CD14-positive monocyte (primary cell): ENCODE measurements around the gene TRIM27. TPM values are rescaled to one million over a fixed set of nuclear protein-coding genes. Genes with fewer than 3 reads are reported as not detected.

Experiments
- DNase-seq, 3 donors: peaks; one replicate each; pipeline ENCODE4 v3.0.0-alpha.2; 2011 to 2022
- H2AFZ ChIP-seq: 2 replicates; pipeline ENCODE4 v1.6.0; 2012; ENCODE audit warnings: mild to moderate bottlenecking, low read depth, low read length, inconsistent platforms; ENCODE audit not compliant: insufficient read depth, poor library complexity, severe bottlenecking
- H3K27ac ChIP-seq, 2 donors: 1 replicate in 1 of 2; 2 replicates in 1 of 2; pipeline ENCODE4 v1.5.1; 2012 to 2013; ENCODE audit warnings: low read length in 2 of 2, control low read depth in 1 of 2, inconsistent platforms in 1 of 2, low read depth in 1 of 2, mild to moderate bottlenecking in 1 of 2
- H3K27me3 ChIP-seq, 2 donors: one replicate each; pipeline versions ENCODE4 v1.6.0 to v1.6.1; 2011 to 2013; ENCODE audit warnings: low read length in 2 of 2; ENCODE audit not compliant: control insufficient read depth in 2 of 2, insufficient read depth in 2 of 2
- H3K36me3 ChIP-seq, 2 donors: replicated peaks in 1 of 2; 1 replicate in 1 of 2; 2 replicates in 1 of 2; pipeline versions ENCODE4 v1.5.1 to v1.6.1; 2012 to 2013; ENCODE audit warnings: low read length in 2 of 2, control low read depth in 1 of 2, inconsistent platforms in 1 of 2, mild to moderate bottlenecking in 1 of 2; ENCODE audit not compliant: insufficient read depth in 2 of 2, control insufficient read depth in 1 of 2
- H3K4me1 ChIP-seq, 2 donors: 1 replicate in 1 of 2; 2 replicates in 1 of 2; pipeline versions ENCODE4 v1.5.1 to v1.6.1; 2012 to 2013; ENCODE audit warnings: low read length in 2 of 2, control low read depth in 1 of 2, inconsistent platforms in 1 of 2, mild to moderate bottlenecking in 1 of 2, moderate library complexity in 1 of 2; ENCODE audit not compliant: insufficient read depth in 2 of 2, control insufficient read depth in 1 of 2
- H3K4me2 ChIP-seq: replicated peaks from 2 replicates; pipeline ENCODE3; 2012; ENCODE audit warnings: low read length, moderate library complexity, mild to moderate bottlenecking; ENCODE audit not compliant: poor library complexity, severe bottlenecking; ENCODE audit errors: extremely low read depth
- H3K4me3 ChIP-seq, 3 experiments: fragments of 200-600 bp in 1 of 3; sonication (generic) in 1 of 3; replicated peaks in 1 of 3; 1 replicate in 2 of 3; 2 replicates in 1 of 3; pipeline ENCODE4 v1.5.1; 2011 to 2013; ENCODE audit warnings: low read length in 3 of 3, mild to moderate bottlenecking in 3 of 3, control low read depth in 2 of 3, low read depth in 2 of 3, inconsistent platforms in 1 of 3, moderate library complexity in 1 of 3
- H3K79me2 ChIP-seq: 2 replicates; pipeline ENCODE4 v1.6.0; 2012; ENCODE audit warnings: mild to moderate bottlenecking, control low read depth, inconsistent platforms, low read length, moderate library complexity; ENCODE audit not compliant: insufficient read depth
- H3K9ac ChIP-seq: 2 replicates; pipeline ENCODE4 v1.6.0; 2017; ENCODE audit warnings: low read length, mild to moderate bottlenecking; ENCODE audit not compliant: insufficient read depth, poor library complexity, severe bottlenecking
- H3K9me3 ChIP-seq, 2 donors: replicated peaks in 1 of 2; 1 replicate in 1 of 2; 2 replicates in 1 of 2; pipeline versions ENCODE4 v1.5.1 to v1.6.1; 2012 to 2013; ENCODE audit warnings: low read length in 2 of 2, control low read depth in 1 of 2; ENCODE audit not compliant: control insufficient read depth in 1 of 2, insufficient read depth in 1 of 2
- H4K20me1 ChIP-seq: 2 replicates; pipeline ENCODE4 v1.6.0; 2012; ENCODE audit warnings: mild to moderate bottlenecking, low read length, control low read depth, moderate library complexity; ENCODE audit not compliant: insufficient read depth
- H3K27ac Mint-ChIP-seq, 7 donors: one replicate each; pipeline ENCODE4 v1.8.0; 2020; ENCODE audit warnings: mild to moderate bottlenecking in 7 of 7, mixed read lengths in 7 of 7, moderate library complexity in 6 of 7, inconsistent platforms in 2 of 7
- H3K27me3 Mint-ChIP-seq, 3 donors: one replicate each; pipeline ENCODE4 v1.8.0; 2021 to 2022; ENCODE audit warnings: low read depth in 3 of 3, mild to moderate bottlenecking in 3 of 3, mixed read lengths in 3 of 3, moderate library complexity in 3 of 3, inconsistent platforms in 1 of 3
- H3K36me3 Mint-ChIP-seq, 2 donors: one replicate each; pipeline ENCODE4 v1.8.0; 2020; ENCODE audit warnings: mixed read lengths in 2 of 2, inconsistent platforms in 1 of 2, mild to moderate bottlenecking in 1 of 2
- H3K4me1 Mint-ChIP-seq: one replicate; pipeline ENCODE4 v1.8.0; 2020; ENCODE audit warnings: mild to moderate bottlenecking, mixed read lengths
- H3K4me3 Mint-ChIP-seq, 2 donors: one replicate each; pipeline ENCODE4 v1.8.0; 2020; ENCODE audit warnings: mild to moderate bottlenecking in 2 of 2, mixed read lengths in 2 of 2, moderate library complexity in 1 of 2
- H3K9me3 Mint-ChIP-seq, 7 donors: one replicate each; pipeline ENCODE4 v1.8.0; 2020 to 2022; ENCODE audit warnings: mixed read lengths in 7 of 7, mild to moderate bottlenecking in 6 of 7, moderate library complexity in 6 of 7, inconsistent platforms in 2 of 7
- WGBS: methylation state at CpG from one replicate; pipeline ENCODE4 v1.1.5; 2013; ENCODE audit warnings: missing lambda C conversion rate; ENCODE audit not compliant: insufficient coverage; 5-methylcytosine and 5-hydroxymethylcytosine counted together
- intact Hi-C, 2 donors: fragments of 100-400 bp; cut with micrococcal nuclease; formaldehyde crosslinking; loops; one replicate each; pipeline versions ENCODE4 v1.15.0 to v1.15.1; 2023
- polyA plus RNA-seq, 3 donors: library from polyadenylated mRNA; depleted of rRNA in 1 of 3; unstranded in 2 of 3; stranded (reverse) in 1 of 3; fragments of 300-500 nt in 2 of 3; fragments of >200 nt in 1 of 3; fragmentation: Illumina TruSeq in 2 of 3; gene quantifications; 1 replicate in 2 of 3; 2 replicates in 1 of 3; pipeline ENCODE4 v1.2.3, GENCODE V29; 2012 to 2021
- TF ChIP-seq, protein P1 (sequence below): fragments of 200-600 bp; IDR thresholded peaks from one replicate; pipeline ENCODE4 v1.8.0; 2022; ENCODE audit warnings: antibody characterized with exemption, mild to moderate bottlenecking

TRIM27 gene
- polyA plus RNA-seq, 3 donors, result 39.2 to 44.0 (median 42.2) TPM

DNA sequence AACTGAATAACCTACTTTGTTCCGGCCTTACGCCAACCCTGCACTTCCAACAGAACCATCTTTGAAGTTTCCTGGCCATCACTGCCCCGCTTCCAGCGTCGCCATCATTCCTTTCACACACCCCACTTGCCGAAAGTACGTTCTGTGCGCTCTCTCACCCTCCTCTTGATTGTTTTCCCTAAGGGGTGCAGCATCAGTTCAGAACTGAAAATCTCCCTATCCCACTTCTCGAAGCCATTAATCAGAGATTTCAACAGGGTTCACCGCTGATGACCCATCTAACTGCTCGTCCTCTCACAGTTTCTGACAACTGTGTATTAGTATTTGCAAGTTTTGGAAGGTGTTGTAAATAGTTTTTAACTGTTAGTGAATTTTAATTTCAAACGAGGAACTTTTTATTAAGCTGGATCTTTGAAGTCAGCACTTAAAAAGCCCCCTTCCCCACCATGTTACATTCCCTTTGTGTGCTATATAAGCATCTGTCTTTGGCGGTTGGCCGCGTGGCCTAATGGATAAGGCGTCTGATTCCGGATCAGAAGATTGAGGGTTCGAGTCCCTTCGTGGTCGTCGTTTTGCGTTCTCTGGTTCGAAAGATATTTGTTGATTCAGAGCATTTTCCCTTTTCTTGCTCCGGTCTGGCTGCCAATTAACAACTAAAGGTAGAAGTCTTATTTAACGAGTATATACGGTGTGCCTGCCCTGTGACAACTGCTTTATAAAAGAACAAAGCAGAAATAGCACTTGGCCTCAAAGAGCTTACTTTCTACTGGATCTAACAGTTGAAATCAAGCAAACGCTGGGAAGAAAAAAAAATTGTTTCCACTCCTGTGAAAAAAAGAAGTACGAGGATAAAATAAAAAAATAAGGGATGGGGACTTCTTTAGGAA lies 42.6 kb downstream of the TRIM27 start:
- Histone ChIP-seq H3K9ac (no peak overlapping the region), H3K79me2 (no peaks in the 10 kb centered on the region), H3K36me3 (no peaks in the 10 kb centered on the region), H3K4me3 (peak overlapping the region; percentile 25 to 72 (median 66)), H3K4me2 (peak overlapping the region; percentile 77), H3K4me1 (peaks cover 17 to 30% of the 10 kb centered on the region in 2 donors), H2AFZ (peak overlapping the region; percentile 75), H3K9me3 (peaks cover 14 to 17% of the 10 kb centered on the region in 2 donors), H3K27me3 (peaks cover 6 to 11% of the 10 kb centered on the region in 2 donors), H4K20me1 (no peaks in the 10 kb centered on the region), H3K27ac (no peak overlapping the region)
- peak; percentile 27 to 42 (median 36) for DNase-seq
- TF ChIP-seq, protein P1, sequence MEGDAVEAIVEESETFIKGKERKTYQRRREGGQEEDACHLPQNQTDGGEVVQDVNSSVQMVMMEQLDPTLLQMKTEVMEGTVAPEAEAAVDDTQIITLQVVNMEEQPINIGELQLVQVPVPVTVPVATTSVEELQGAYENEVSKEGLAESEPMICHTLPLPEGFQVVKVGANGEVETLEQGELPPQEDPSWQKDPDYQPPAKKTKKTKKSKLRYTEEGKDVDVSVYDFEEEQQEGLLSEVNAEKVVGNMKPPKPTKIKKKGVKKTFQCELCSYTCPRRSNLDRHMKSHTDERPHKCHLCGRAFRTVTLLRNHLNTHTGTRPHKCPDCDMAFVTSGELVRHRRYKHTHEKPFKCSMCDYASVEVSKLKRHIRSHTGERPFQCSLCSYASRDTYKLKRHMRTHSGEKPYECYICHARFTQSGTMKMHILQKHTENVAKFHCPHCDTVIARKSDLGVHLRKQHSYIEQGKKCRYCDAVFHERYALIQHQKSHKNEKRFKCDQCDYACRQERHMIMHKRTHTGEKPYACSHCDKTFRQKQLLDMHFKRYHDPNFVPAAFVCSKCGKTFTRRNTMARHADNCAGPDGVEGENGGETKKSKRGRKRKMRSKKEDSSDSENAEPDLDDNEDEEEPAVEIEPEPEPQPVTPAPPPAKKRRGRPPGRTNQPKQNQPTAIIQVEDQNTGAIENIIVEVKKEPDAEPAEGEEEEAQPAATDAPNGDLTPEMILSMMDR, result no peak
- Mint-ChIP-seq H3K27me3 (peaks cover 19 to 38% (median 36%) of the 10 kb centered on the region in 3 donors), H3K9me3 (peaks cover 6 to 25% (median 16%) of the 10 kb centered on the region in 7 donors), H3K4me1 (peaks cover 32% of the 10 kb centered on the region), H3K27ac (peak overlapping the region in 1 of 7 donors; percentile 50), H3K4me3 (peak overlapping the region; percentile 76 to 88), H3K36me3 (no peaks in the 10 kb centered on the region)
- WGBS, result 0% methylated on average over 18 of the region's 28 CpGs
- intact Hi-C loops, result no loop called here

DNA sequence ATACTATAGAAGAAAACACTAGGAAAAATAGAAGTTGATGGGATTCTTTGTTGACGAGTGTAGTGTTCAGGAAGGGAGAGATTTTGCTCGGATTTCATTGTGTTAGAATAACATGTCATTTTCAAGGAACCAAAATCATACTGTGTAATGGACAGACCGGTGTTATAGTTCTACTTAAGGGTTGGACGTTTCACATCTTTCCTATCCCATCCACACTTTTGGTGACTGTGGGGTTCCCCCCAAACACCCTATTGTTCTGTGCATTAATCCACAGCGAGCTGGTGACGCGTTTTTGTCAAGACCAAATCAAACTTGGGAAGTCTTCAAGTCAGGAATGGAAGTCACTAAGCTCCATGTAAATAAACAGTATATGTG lies 43.3 kb downstream of the TRIM27 start:
- no peak for DNase-seq
- peak overlapping the region; percentile 75 for H2AFZ ChIP-seq
- H3K36me3 Mint-ChIP-seq, result no peaks in the 10 kb centered on the region
- H4K20me1 ChIP-seq, result no peaks in the 10 kb centered on the region
- intact Hi-C loops, result no loop called here
- H3K36me3 ChIP-seq, result no peaks in the 10 kb centered on the region
- peak overlapping the region; percentile 25 to 72 (median 66) for H3K4me3 ChIP-seq
- peaks cover 0 to 19% (median 10%) of the 10 kb centered on the region in 7 donors for H3K9me3 Mint-ChIP-seq
- peaks cover 20 to 36% (median 32%) of the 10 kb centered on the region in 3 donors for H3K27me3 Mint-ChIP-seq
- peaks cover 17 to 30% of the 10 kb centered on the region in 2 donors for H3K4me1 ChIP-seq
- peak overlapping the region; percentile 76 to 88 for H3K4me3 Mint-ChIP-seq
- H3K9me3 ChIP-seq, result peaks cover 8 to 11% of the 10 kb centered on the region in 2 donors
- H3K4me1 Mint-ChIP-seq, result peaks cover 32% of the 10 kb centered on the region
- H3K79me2 ChIP-seq, result no peaks in the 10 kb centered on the region
- no peak overlapping the region for H3K27ac ChIP-seq
- no CpG with 5 or more reads among the region's 7 CpGs for WGBS
- no peak overlapping the region for H3K9ac ChIP-seq
- TF ChIP-seq, protein P1, result no peak
- H3K4me2 ChIP-seq, result peak overlapping the region; percentile 77
- H3K27me3 ChIP-seq, result peaks cover 6 to 9% of the 10 kb centered on the region in 2 donors
- no peak overlapping the region for H3K27ac Mint-ChIP-seq
